K562 (cell line): Measurements from ENCODE around the gene NAA80. TPM values are rescaled to one million over a fixed set of nuclear protein-coding genes. Genes with fewer than 3 reads are reported as not detected.

ENCODE experiments used
- ATAC-seq: fragments of 200-7000 bp; cut with Tn5 transposase; 3 replicates; pipeline ENCODE4 v1.9.1; 2020; ENCODE audit warnings: moderate library complexity
- BruUV-seq: library from RNA; stranded (reverse); fragments of 400-500 nt; replicated peaks from 2 replicates; lab custom pipeline; 2021; lab: Mats Ljungman, UMichigan
- CTCF ChIA-PET: fragments of 300-600 bp; formaldehyde crosslinking; extraction: SDS; loops from one replicate; lab custom pipeline; 2021; ENCODE audit warnings: low intra/inter-chr PET ratio; lab: Yijun Ruan, JAX
- POLR2A ChIA-PET: fragments of 300-600, 350-650 bp; sonication (Branson Sonifier 250); formaldehyde crosslinking; extraction: SDS; loops from one replicate; lab custom pipeline; 2021; ENCODE audit warnings: antibody characterized with exemption, inconsistent platforms; lab: Yijun Ruan, JAX
- DNase-seq, 4 experiments: peaks; one replicate each; pipeline versions ENCODE4 v3.0.0 to v3.0.0-alpha.2; 2011 to 2018; ENCODE audit warnings: low spot score in 3 of 4, mixed read lengths in 3 of 4; ENCODE audit errors: extremely low read depth in 1 of 4
- FAIRE-seq: peaks from 2 replicates; lab custom pipeline; 2011; peaks lifted over from hg19 to GRCh38; lab: Jason Lieb, UNC
- H2AFZ ChIP-seq: 2 replicates; pipeline ENCODE4 v1.6.0; 2011; ENCODE audit warnings: low read depth, low read length, control low read depth, inconsistent platforms
- H3K27ac ChIP-seq: fragments of 200-600 bp; 3 replicates; pipeline ENCODE4 v1.8.0; 2011; ENCODE audit warnings: low read depth, mild to moderate bottlenecking, control low read depth, inconsistent platforms, low read length, moderate library complexity, mixed read lengths; ENCODE audit errors: extremely low read depth
- H3K27me3 ChIP-seq, 2 experiments: fragments of 300-600 bp in 1 of 2; 2 replicates in 1 of 2; 3 replicates in 1 of 2; pipeline versions ENCODE4 v1.6.0 to v1.8.0; 2011; ENCODE audit warnings: inconsistent platforms in 2 of 2, low read length in 2 of 2, mild to moderate bottlenecking in 1 of 2, mixed read lengths in 1 of 2, moderate library complexity in 1 of 2; ENCODE audit not compliant: control insufficient read depth in 2 of 2, insufficient read depth in 2 of 2
- H3K36me3 ChIP-seq: fragments of 300-600 bp; 3 replicates; pipeline ENCODE4 v1.8.0; 2011; ENCODE audit warnings: mild to moderate bottlenecking, low read length, inconsistent platforms; ENCODE audit not compliant: control insufficient read depth, insufficient read depth
- H3K4me1 ChIP-seq, 2 experiments: fragments of 200-600 bp in 1 of 2; replicated peaks in 1 of 2; 2 replicates in 1 of 2; 3 replicates in 1 of 2; pipeline versions ENCODE4 v1.5.1 to v1.8.0; 2011; ENCODE audit warnings: inconsistent platforms in 2 of 2, low read length in 2 of 2, mild to moderate bottlenecking in 1 of 2, mixed read lengths in 1 of 2, moderate library complexity in 1 of 2; ENCODE audit not compliant: control insufficient read depth in 2 of 2, insufficient read depth in 2 of 2
- H3K4me2 ChIP-seq: 2 replicates; pipeline ENCODE4 v1.6.1; 2011; ENCODE audit warnings: low read length, control low read depth, inconsistent platforms, mixed read lengths; ENCODE audit not compliant: insufficient read depth
- H3K4me3 ChIP-seq: fragments of 200-600 bp; sonication (generic), shearing (Covaris generic); 2 replicates; pipeline ENCODE4 v1.5.1; 2016; ENCODE audit warnings: control low read depth, inconsistent platforms
- H3K79me2 ChIP-seq: fragments of 200-600 bp; 3 replicates; pipeline ENCODE4 v1.8.0; 2011; ENCODE audit warnings: low read length, inconsistent platforms; ENCODE audit not compliant: control insufficient read depth, insufficient read depth
- H3K9ac ChIP-seq, 2 experiments: 2 replicates each; pipeline versions ENCODE4 v1.6.0 to v1.6.1; 2011; ENCODE audit warnings: low read depth in 2 of 2, low read length in 2 of 2, control low read depth in 1 of 2, inconsistent platforms in 1 of 2, mild to moderate bottlenecking in 1 of 2, mixed read lengths in 1 of 2; ENCODE audit not compliant: insufficient read depth in 1 of 2
- H3K9me1 ChIP-seq: one replicate; pipeline ENCODE4 v1.6.0; 2011; ENCODE audit warnings: inconsistent platforms, mild to moderate bottlenecking, low read length, moderate library complexity; ENCODE audit not compliant: control insufficient read depth, insufficient read depth
- H3K9me3 ChIP-seq: replicated peaks from 2 replicates; pipeline ENCODE4 v1.5.1; 2011; ENCODE audit warnings: low read depth, low read length, inconsistent platforms; ENCODE audit not compliant: control insufficient read depth, insufficient read depth
- H4K20me1 ChIP-seq: replicated peaks from 2 replicates; pipeline ENCODE4 v1.6.1; 2011; ENCODE audit warnings: low read length, inconsistent platforms, mixed read lengths; ENCODE audit not compliant: control insufficient read depth, insufficient read depth
- BHLHE40 ChIP-seq: IDR thresholded peaks from 2 replicates; pipeline ENCODE4 v1.6.1; 2011; ENCODE audit warnings: low read length, improper control_type of control experiment
- HNRNPH1 ChIP-seq: fragments of 200-400 bp; formaldehyde crosslinking; optimal IDR thresholded peaks from 2 replicates; pipeline ENCODE3; 2017; ENCODE audit warnings: low read depth, mild to moderate bottlenecking, low read length, moderate library complexity
- NCOA2 ChIP-seq, 2 experiments: fragments of 450-650 bp; IDR thresholded peaks; 2 replicates each; pipeline ENCODE4 v1.6.1; 2018; ENCODE audit warnings: mild to moderate bottlenecking in 2 of 2, moderate library complexity in 1 of 2; ENCODE audit not compliant: partially characterized antibody in 2 of 2
- POLR2AphosphoS2 ChIP-seq: IDR thresholded peaks from 2 replicates; pipeline ENCODE4 v1.6.1; 2012; ENCODE audit warnings: low read length, improper control_type of control experiment
- SAFB ChIP-seq: fragments of 200-400 bp; formaldehyde crosslinking; IDR thresholded peaks from 2 replicates; pipeline ENCODE4 v1.6.1; 2017; ENCODE audit warnings: low read depth, low read length, borderline replicate concordance
- ZBTB7A ChIP-seq: IDR thresholded peaks from 2 replicates; pipeline ENCODE4 v1.6.1; 2011; ENCODE audit warnings: low read depth, mild to moderate bottlenecking, low read length, moderate library complexity, borderline replicate concordance; ENCODE audit not compliant: control insufficient read depth
- ZFX ChIP-seq: sonication (generic); formaldehyde crosslinking; IDR thresholded peaks from 2 replicates; pipeline ENCODE4 v1.8.0; 2022; ENCODE audit warnings: mild to moderate bottlenecking, missing genetic modification reagents, moderate library complexity
- ZNF134 ChIP-seq: fragments of 250-450 bp; sonication (Bioruptor Pico); conservative IDR thresholded peaks from 2 replicates; pipeline ENCODE4 v1.4.0; 2020
- WGBS: fragments of 100-300 bp; shearing (Covaris generic); methylation state at CpG from one replicate; pipeline ENCODE4 v1.1.6; 2016; ENCODE audit warnings: low coverage, mixed read lengths; ENCODE audit not compliant: insufficient coverage; ENCODE audit errors: missing lambda C conversion rate; 5-methylcytosine and 5-hydroxymethylcytosine counted together
- in situ Hi-C: fragments of 300-500 bp; cut with MboI; formaldehyde crosslinking; loops from 4 replicates; pipeline ENCODE4 v1.15.0; 2018; ENCODE audit warnings: inconsistent platforms, mixed read lengths
- intact Hi-C: fragments of 100-400 bp; cut with micrococcal nuclease; formaldehyde crosslinking; loops from 2 replicates; pipeline ENCODE4 v1.14.2; 2022
- polyA plus RNA-seq, 8 experiments: library from polyadenylated mRNA; depleted of rRNA in 4 of 8; stranded (reverse) in 5 of 8; unstranded in 3 of 8; fragments of >200 nt; fragmentation: Nextera tagmentation in 2 of 8; fragmentation: Illumina TruSeq in 1 of 8; extraction: Ambion mirVana in 2 of 8; extraction: Trizol in 1 of 8; gene quantifications; 2 replicates each; pipeline versions ENCODE4 v1.2.1 to v1.2.3, GENCODE V29; 2011 to 2014; ENCODE audit warnings: inconsistent platforms in 1 of 8, missing spikeins in 1 of 8
- total RNA-seq, 7 experiments: library from RNA; depleted of rRNA in 6 of 7; stranded (reverse); fragments of >200 nt in 6 of 7; fragmentation: Illumina TruSeq in 2 of 7; extraction: Trizol in 2 of 7; gene quantifications; 2 replicates each; pipeline versions ENCODE4 v1.2.1 to v1.2.3, GENCODE V29; 2011 to 2021; ENCODE audit warnings: low replicate concordance in 1 of 7
- TF ChIP-seq, protein P1 (sequence below): fragments of 200-800 bp; sonication (Bioruptor generic); IDR thresholded peaks from 2 replicates; pipeline ENCODE4 v1.6.1; 2017; ENCODE audit warnings: missing genetic modification characterization, missing compliant biosample characterization
- TF ChIP-seq, protein P2 (sequence below): fragments of 450-650 bp; IDR thresholded peaks from 2 replicates; pipeline ENCODE4 v1.7.0; 2016; ENCODE audit warnings: borderline replicate concordance

Gene NAA80
- total and polyA plus RNA-seq, 9 of the 15 experiments (the other 6 are each of a cell fraction or from before 2014, with no cell fraction given), result 0.82 to 24.0 (median 8.6) TPM

DNA sequence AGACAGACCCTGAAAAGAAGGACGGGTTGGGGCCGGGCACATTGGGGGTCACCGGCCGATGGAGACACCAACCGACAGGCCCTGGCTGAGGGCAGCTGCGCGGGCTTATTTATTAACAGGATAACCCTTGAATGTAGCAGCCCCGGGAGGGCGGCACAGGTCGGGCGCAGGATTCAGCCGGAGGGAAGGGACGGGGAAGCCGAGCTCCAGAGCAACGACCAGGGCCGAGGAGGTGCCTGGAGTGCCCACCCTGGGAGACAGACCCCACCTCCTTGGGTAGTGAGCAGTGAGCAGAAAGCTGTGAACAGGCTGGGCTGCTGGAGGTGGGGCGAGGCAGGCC is 22.5 kb downstream of the NAA80 start:
- intact Hi-C loops (no loop called here), in situ Hi-C loops (no loop called here)
- Histone ChIP-seq H3K9ac (no peak overlapping the region), H3K9me1 (no peaks in the 10 kb centered on the region), H3K4me1 (peaks cover 4 to 34% of the 10 kb centered on the region in 2 experiments; a peak in 3 of 5 replicates), H4K20me1 (no peaks in the 10 kb centered on the region), H3K4me3 (no peak overlapping the region), H3K27me3 (no peaks in the 10 kb centered on the region), H3K4me2 (no peak overlapping the region), H3K36me3 (no peaks in the 10 kb centered on the region), H3K9me3 (no peaks in the 10 kb centered on the region), H2AFZ (no peak overlapping the region), H3K79me2 (no peaks in the 10 kb centered on the region), H3K27ac (no peak overlapping the region)
- FAIRE-seq (no peak), DNase-seq (no peak), ATAC-seq (no peak)
- no peak for TF ChIP-seq ZNF134
- no peak for TF ChIP-seq POLR2AphosphoS2
- TF ChIP-seq ZFX (CRISPR knock-in tag), result no peak
- no peak for TF ChIP-seq BHLHE40
- TF ChIP-seq SAFB, result no peak
- no peak for TF ChIP-seq NCOA2 (IDR thresholded peaks at IDR 0.05; ENCODE audit: partially characterized antibody in 2 of 2)
- TF ChIP-seq, protein P1, sequence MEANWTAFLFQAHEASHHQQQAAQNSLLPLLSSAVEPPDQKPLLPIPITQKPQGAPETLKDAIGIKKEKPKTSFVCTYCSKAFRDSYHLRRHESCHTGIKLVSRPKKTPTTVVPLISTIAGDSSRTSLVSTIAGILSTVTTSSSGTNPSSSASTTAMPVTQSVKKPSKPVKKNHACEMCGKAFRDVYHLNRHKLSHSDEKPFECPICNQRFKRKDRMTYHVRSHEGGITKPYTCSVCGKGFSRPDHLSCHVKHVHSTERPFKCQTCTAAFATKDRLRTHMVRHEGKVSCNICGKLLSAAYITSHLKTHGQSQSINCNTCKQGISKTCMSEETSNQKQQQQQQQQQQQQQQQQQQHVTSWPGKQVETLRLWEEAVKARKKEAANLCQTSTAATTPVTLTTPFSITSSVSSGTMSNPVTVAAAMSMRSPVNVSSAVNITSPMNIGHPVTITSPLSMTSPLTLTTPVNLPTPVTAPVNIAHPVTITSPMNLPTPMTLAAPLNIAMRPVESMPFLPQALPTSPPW (CRISPR knock-in tag), result no peak
- TF ChIP-seq ZBTB7A, result no peak
- no peak for TF ChIP-seq HNRNPH1
- TF ChIP-seq, protein P2, sequence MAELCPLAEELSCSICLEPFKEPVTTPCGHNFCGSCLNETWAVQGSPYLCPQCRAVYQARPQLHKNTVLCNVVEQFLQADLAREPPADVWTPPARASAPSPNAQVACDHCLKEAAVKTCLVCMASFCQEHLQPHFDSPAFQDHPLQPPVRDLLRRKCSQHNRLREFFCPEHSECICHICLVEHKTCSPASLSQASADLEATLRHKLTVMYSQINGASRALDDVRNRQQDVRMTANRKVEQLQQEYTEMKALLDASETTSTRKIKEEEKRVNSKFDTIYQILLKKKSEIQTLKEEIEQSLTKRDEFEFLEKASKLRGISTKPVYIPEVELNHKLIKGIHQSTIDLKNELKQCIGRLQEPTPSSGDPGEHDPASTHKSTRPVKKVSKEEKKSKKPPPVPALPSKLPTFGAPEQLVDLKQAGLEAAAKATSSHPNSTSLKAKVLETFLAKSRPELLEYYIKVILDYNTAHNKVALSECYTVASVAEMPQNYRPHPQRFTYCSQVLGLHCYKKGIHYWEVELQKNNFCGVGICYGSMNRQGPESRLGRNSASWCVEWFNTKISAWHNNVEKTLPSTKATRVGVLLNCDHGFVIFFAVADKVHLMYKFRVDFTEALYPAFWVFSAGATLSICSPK, result no peak
- BruUV-seq, result no TSS peak
- WGBS, result 73% methylated on average over 9 of the region's 17 CpGs
- ChIA-PET POLR2A (no interaction called here), CTCF (no interaction called here)
